Mesothelial cell of epicardium (in vitro differentiated cells): Measurements from ENCODE around the gene ZDHHC22. TPM values are rescaled to one million over a fixed set of nuclear protein-coding genes. Genes with fewer than 3 reads are reported as not detected.
A peak's percentile ranks its signal among the peaks of the same experiment; 100 is the strongest.

ENCODE experiments used
- DNase-seq, 2 experiments: peaks; one replicate each; pipeline ENCODE4 v3.0.0; 2021; ENCODE audit warnings: low spot score in 2 of 2; ENCODE audit not compliant: unreplicated experiment in 2 of 2
- H3K27ac Mint-ChIP-seq: 2 replicates; pipeline ENCODE4 v1.8.0; 2021; ENCODE audit warnings: mixed read lengths
- H3K27me3 Mint-ChIP-seq: 2 replicates; pipeline ENCODE4 v1.8.0; 2021; ENCODE audit warnings: low read depth, mixed read lengths
- H3K36me3 Mint-ChIP-seq: 2 replicates; pipeline ENCODE4 v1.8.0; 2021; ENCODE audit warnings: mixed read lengths
- H3K4me1 Mint-ChIP-seq: 2 replicates; pipeline ENCODE4 v1.8.0; 2021; ENCODE audit warnings: mixed read lengths
- H3K4me3 Mint-ChIP-seq: 2 replicates; pipeline ENCODE4 v1.8.0; 2021; ENCODE audit warnings: mild to moderate bottlenecking, moderate library complexity, mixed read lengths
- H3K9me3 Mint-ChIP-seq: 2 replicates; pipeline ENCODE4 v1.8.0; 2021; ENCODE audit warnings: mixed read lengths
- total RNA-seq: library from RNA; stranded (reverse); gene quantifications from 3 replicates; pipeline ENCODE4 v1.2.1, GENCODE V29; 2021
- TF ChIP-seq, protein P1 (sequence below): fragments of 200-600 bp; sonication (generic); IDR thresholded peaks from one replicate; pipeline ENCODE4 v1.5.0; 2021; ENCODE audit warnings: antibody characterized with exemption; ENCODE audit not compliant: unreplicated experiment

ZDHHC22 gene
- total RNA-seq, 1 donor from 2014 or later, result not detected

DNA sequence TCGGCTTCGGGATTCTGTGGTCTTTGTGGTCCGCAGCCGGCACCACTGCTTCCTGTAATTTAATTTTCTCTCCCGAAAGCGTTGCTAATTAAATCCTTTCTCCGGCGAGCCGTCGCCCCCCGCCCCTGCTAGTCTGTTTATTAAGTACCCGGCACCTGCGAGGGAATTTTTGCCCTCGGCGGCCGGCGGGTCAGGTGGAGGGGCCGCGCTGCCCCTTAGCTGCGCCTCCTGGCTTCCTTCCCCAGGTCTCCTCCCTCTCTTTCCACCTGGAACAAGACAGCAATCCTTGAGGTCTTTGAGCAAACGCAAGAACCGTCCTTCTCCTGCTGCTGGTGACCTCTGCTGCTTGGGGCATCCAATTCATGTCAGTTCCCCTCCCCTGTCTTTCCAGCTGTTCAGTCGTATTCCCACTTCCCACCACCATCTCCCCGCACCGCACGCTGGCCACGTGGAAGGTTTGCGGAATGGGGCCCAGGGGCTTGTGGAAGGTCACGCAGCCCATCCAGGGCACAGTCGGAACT lies 16.2 kb downstream of the ZDHHC22 start:
- TF ChIP-seq, protein P1, sequence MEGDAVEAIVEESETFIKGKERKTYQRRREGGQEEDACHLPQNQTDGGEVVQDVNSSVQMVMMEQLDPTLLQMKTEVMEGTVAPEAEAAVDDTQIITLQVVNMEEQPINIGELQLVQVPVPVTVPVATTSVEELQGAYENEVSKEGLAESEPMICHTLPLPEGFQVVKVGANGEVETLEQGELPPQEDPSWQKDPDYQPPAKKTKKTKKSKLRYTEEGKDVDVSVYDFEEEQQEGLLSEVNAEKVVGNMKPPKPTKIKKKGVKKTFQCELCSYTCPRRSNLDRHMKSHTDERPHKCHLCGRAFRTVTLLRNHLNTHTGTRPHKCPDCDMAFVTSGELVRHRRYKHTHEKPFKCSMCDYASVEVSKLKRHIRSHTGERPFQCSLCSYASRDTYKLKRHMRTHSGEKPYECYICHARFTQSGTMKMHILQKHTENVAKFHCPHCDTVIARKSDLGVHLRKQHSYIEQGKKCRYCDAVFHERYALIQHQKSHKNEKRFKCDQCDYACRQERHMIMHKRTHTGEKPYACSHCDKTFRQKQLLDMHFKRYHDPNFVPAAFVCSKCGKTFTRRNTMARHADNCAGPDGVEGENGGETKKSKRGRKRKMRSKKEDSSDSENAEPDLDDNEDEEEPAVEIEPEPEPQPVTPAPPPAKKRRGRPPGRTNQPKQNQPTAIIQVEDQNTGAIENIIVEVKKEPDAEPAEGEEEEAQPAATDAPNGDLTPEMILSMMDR, result no peak
- Mint-ChIP-seq H3K4me1 (peaks cover 22% of the 10 kb centered on the region), H3K9me3 (no peaks in the 10 kb centered on the region), H3K36me3 (peaks cover 4% of the 10 kb centered on the region), H3K27me3 (peaks cover 66% of the 10 kb centered on the region), H3K4me3 (peak overlapping the region; percentile 66), H3K27ac (no peak overlapping the region)
- no peak for DNase-seq

DNA sequence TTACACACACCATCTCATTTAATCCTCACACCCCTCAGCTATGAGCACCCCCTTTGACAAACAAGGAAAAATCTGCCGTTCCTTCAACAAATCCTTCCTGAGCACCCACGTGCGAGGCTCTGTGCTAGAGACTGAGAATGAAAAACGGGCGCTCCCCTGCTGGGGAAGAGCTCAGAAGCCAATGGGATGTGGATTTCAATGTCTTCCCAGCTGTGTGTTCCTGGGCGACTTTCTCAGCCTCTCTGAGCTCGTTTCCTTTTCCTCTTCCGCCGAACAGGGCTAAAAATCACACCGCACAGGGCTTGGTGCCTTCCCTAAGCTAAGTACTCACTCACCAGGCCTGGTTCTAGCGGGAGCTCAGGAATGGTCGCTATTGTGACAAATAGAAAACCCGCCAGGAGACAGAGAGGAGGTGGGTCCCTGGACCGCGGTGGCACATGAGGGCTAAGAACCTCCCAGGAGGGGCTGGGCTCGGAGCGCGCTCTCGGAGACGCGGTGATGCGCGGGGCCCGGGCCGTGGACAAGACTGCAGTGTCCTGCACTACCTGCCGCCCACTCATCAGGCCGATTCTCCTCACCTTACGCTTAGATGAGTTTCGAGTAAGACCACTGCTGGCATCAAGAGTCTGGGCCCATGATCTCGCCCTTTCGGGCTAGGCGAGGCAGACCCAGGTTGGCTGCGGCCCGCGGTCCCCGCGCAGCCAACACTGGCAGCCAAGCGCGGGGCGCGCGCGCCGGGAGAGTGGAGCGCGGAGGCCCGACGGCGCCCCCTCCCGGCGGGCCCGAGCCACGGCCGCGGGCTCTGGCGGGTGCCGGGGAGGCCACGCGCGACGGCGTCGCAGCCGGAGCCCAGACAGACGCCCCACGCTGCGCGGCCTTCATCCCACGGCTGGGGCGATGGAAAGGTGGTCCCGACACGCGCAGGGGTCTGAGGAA lies 17.0 kb downstream of the ZDHHC22 start:
- Mint-ChIP-seq H3K27ac (no peak overlapping the region), H3K9me3 (no peaks in the 10 kb centered on the region), H3K4me3 (peak overlapping the region; percentile 77), H3K27me3 (peaks cover 59% of the 10 kb centered on the region), H3K4me1 (peaks cover 22% of the 10 kb centered on the region), H3K36me3 (peaks cover 4% of the 10 kb centered on the region)
- TF ChIP-seq, protein P1, result peak; percentile 60
- peak in 1 of 2 experiments; percentile 73 for DNase-seq

DNA sequence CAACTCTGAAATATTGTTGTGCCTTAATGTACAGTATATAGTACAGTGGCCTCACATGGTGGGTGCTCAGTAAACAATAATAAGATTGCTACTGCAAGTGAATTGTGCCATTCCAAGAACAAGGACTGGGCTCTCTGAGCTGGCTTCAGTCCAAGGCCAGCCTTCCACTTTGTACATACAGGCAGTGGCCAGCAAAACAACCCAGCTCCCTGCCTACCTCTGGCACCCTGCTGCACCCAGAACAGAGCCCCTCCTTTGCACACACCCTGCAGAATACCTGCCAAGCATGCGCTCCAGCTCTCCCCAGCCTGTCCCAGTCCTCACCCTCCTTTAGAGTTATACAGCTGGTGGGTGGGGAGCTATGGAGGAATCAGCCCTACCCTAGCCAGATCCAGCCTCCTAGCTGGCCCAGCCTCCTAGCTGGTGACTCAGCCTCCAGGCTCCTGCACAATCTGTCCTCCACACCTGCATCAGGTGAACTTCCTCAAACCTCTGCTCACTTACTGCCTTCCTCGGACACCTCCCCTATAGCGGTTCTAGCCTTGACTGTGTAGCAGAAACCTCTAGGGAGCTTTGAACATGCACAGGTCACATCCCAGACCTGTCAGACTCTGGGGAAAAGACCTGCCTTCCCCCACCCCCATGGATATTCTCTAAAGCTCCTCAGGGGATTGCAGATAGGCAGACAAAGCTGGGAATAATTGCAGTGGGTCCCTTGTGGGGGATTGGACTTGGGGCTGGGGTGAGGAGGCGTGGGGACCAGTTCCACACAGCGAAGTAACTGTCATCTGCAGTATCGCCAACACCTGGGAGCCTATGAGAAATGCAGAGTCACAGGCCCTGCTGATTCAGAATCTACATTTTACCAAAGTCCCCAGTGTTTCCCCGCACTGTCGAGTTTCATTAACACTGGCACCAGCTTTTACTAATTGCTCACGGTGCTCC lies 17.9 kb downstream of the ZDHHC22 start:
- DNase-seq, result no peak
- no peaks in the 10 kb centered on the region for H3K9me3 Mint-ChIP-seq
- peaks cover 49% of the 10 kb centered on the region for H3K27me3 Mint-ChIP-seq
- peaks cover 4% of the 10 kb centered on the region for H3K36me3 Mint-ChIP-seq
- peaks cover 22% of the 10 kb centered on the region for H3K4me1 Mint-ChIP-seq
- peak overlapping the region; percentile 77 for H3K4me3 Mint-ChIP-seq
- no peak overlapping the region for H3K27ac Mint-ChIP-seq
- TF ChIP-seq, protein P1, result no peak

DNA sequence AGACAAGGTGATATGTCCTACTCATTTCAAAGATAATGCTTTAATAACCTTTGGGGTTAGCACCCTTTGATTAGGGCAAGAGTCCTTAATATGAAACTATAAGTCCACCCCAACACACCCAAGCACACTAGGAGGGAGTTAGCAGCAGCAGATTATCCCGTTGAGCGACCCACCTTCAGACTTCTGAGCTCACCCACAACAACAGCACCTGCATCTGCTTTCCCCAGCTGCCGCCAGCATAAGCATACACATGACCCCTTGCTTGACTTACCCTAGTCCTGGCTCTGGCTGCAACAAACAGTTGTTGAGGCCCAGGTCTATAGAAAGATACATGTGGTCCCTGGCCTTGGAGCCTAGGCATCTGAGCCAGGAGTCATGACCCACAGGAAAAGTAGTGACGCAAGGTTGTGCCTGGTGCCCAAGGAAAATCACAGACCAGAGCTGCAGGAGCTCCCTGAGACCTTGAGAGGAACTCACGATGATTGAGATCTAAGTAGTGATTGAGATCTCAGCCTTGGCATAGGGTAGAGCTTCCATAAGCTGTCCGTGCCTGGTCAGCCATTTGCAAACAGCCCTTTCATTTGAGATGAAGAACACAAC lies 19.0 kb downstream of the ZDHHC22 start:
- Mint-ChIP-seq H3K4me3 (no peak overlapping the region), H3K4me1 (peaks cover 17% of the 10 kb centered on the region), H3K27ac (no peak overlapping the region), H3K27me3 (peaks cover 41% of the 10 kb centered on the region), H3K36me3 (peaks cover 4% of the 10 kb centered on the region), H3K9me3 (no peaks in the 10 kb centered on the region)
- DNase-seq, result no peak
- TF ChIP-seq, protein P1, result no peak
